Small intestine (tissue), 7 donors: ENCODE data around the gene IFI44L. TPM values are rescaled to one million over a fixed set of nuclear protein-coding genes. Genes with fewer than 3 reads are reported as not detected.

Source experiments
- DNase-seq, 2 donors: peaks; one replicate each; pipeline versions ENCODE4 v3.0.0 to v3.0.0-alpha.2; 2013
- FAIRE-seq: peaks from 2 replicates; lab custom pipeline; 2012; peaks lifted over from hg19 to GRCh38; lab: Jason Lieb, UNC
- H3K27ac ChIP-seq, 3 donors: one replicate each; pipeline ENCODE4 v1.5.1; 2013; ENCODE audit warnings: low read length in 2 of 3, mild to moderate bottlenecking in 2 of 3, control low read depth in 1 of 3, inconsistent platforms in 1 of 3, low read depth in 1 of 3, moderate library complexity in 1 of 3
- H3K27me3 ChIP-seq, 3 donors: one replicate each; pipeline ENCODE4 v1.6.1; 2013; ENCODE audit warnings: low read length in 3 of 3, inconsistent platforms in 1 of 3; ENCODE audit not compliant: control insufficient read depth in 3 of 3, insufficient read depth in 3 of 3
- H3K36me3 ChIP-seq, 3 donors: one replicate each; pipeline ENCODE4 v1.6.1; 2013; ENCODE audit warnings: low read length in 3 of 3, inconsistent platforms in 1 of 3, low read depth in 1 of 3, mild to moderate bottlenecking in 1 of 3, moderate library complexity in 1 of 3; ENCODE audit not compliant: control insufficient read depth in 3 of 3, insufficient read depth in 2 of 3
- H3K4me1 ChIP-seq, 3 donors: one replicate each; pipeline ENCODE4 v1.6.1; 2013; ENCODE audit warnings: low read length in 2 of 3, inconsistent platforms in 1 of 3, low read depth in 1 of 3, mild to moderate bottlenecking in 1 of 3, moderate library complexity in 1 of 3; ENCODE audit not compliant: control insufficient read depth in 3 of 3, insufficient read depth in 2 of 3
- H3K4me3 ChIP-seq, 3 donors: one replicate each; pipeline ENCODE4 v1.5.1; 2013; ENCODE audit warnings: low read length in 3 of 3, control low read depth in 1 of 3, inconsistent platforms in 1 of 3, low read depth in 1 of 3, mild to moderate bottlenecking in 1 of 3, moderate library complexity in 1 of 3
- H3K9me3 ChIP-seq, 2 donors: one replicate each; pipeline ENCODE4 v1.6.1; 2013; ENCODE audit warnings: low read depth in 1 of 2, low read length in 1 of 2; ENCODE audit not compliant: control insufficient read depth in 2 of 2, insufficient read depth in 1 of 2
- WGBS, 3 donors: extraction: QIAGEN DNeasy Blood & Tissue Kit; methylation state at CpG; one replicate each; pipeline ENCODE4 v1.1.7; 2013; 5-methylcytosine and 5-hydroxymethylcytosine counted together
- polyA plus RNA-seq, 4 donors: library from polyadenylated mRNA; stranded (reverse) in 3 of 4; unstranded in 1 of 4; fragments of 200-250 nt in 3 of 4; fragments of 120-200 nt in 1 of 4; gene quantifications; one replicate each; pipeline versions ENCODE4 v1.2.1 to v1.2.3, GENCODE V29; 2013
- donor health status: healthy with polysubstance abuse.
- donor health status: control.
- donor health status: control.
- donor health status: Bipolar disorder and iron deficiency.
- donor health status: healthy.

Gene IFI44L
- polyA plus RNA-seq, 4 donors: 0.45 to 8.4 (median 1.7) TPM

- peak; percentile 70 for FAIRE-seq
- no peaks in the 10 kb centered on the region for H3K4me1 ChIP-seq
- no peaks in the 10 kb centered on the region for H3K36me3 ChIP-seq
- H3K27me3 ChIP-seq: no peaks in the 10 kb centered on the region
- H3K9me3 ChIP-seq: peaks cover 0 to 8% of the 10 kb centered on the region in 2 donors
- DNase-seq: peak; percentile 75 to 92
- peak within 1 kb of the TSS; percentile 2 to 43 (median 22) for H3K4me3 ChIP-seq
- H3K27ac ChIP-seq: peak within 1 kb of the TSS in 1 of 3 donors; percentile 91
These were observed 29.4 kb downstream of the IFI44L start, which contains the start of gene IFI44 for GRCh38 chr1:78649628-78650027. Gene IFI44 (plus strand): TSS chr1:78649831. CDS start chr1:78650196, 365 bp downstream.

- FAIRE-seq: no peak
- peak overlapping the region in 1 of 3 donors; percentile 58 for H3K27ac ChIP-seq
- WGBS, 3 donors: 13 to 34% (median 18%) methylated on average over 6 of the region's 6 CpGs
These were observed 29.9 kb downstream of the IFI44L start for GRCh38 chr1:78650114-78650660.

GRCh38 chr1:78651241-78651640 is 31.0 kb downstream of the IFI44L start:
- H3K4me3 ChIP-seq: peak overlapping the region in 2 of 3 donors; percentile 8 to 39
- peak overlapping the region in 1 of 3 donors; percentile 73 for H3K27ac ChIP-seq
- DNase-seq (peak; percentile 2 to 28), FAIRE-seq (no peak)
- H3K27me3 ChIP-seq: no peaks in the 10 kb centered on the region
- H3K9me3 ChIP-seq: peaks cover 0 to 8% of the 10 kb centered on the region in 2 donors
- 47 to 63% (median 51%) methylated on average over 12 of the region's 12 CpGs for WGBS, 3 donors
- H3K4me1 ChIP-seq: no peaks in the 10 kb centered on the region
- no peaks in the 10 kb centered on the region for H3K36me3 ChIP-seq

More at GRCh38 chr1:78650114-78650660, 29.9 kb downstream of the IFI44L start:
- Histone ChIP-seq H3K9me3 (peaks cover 0 to 8% of the 10 kb centered on the region in 2 donors), H3K36me3 (no peaks in the 10 kb centered on the region), H3K4me1 (no peaks in the 10 kb centered on the region), H3K27me3 (no peaks in the 10 kb centered on the region), H3K4me3 (peak overlapping the region in 2 of 3 donors; percentile 2 to 38)
- DNase-seq: peak; percentile 1 to 24

- Histone ChIP-seq H3K27me3 (no peaks in the 10 kb centered on the region), H3K4me1 (no peaks in the 10 kb centered on the region), H3K4me3 (peak overlapping the region in 1 of 3 donors; percentile 15), H3K27ac (no peak overlapping the region), H3K9me3 (peaks cover 0 to 5% of the 10 kb centered on the region in 2 donors), H3K36me3 (no peaks in the 10 kb centered on the region)
- no peak for FAIRE-seq
- WGBS, 3 donors: 85 to 91% (median 90%) methylated on average over 17 of the region's 17 CpGs
- no peak for DNase-seq
These were observed 31.8 kb downstream of the IFI44L start for GRCh38 chr1:78652019-78652560.

- no peak overlapping the region for H3K27ac ChIP-seq
- no peaks in the 10 kb centered on the region for H3K9me3 ChIP-seq
- FAIRE-seq: no peak
- WGBS, 3 donors: 92 to 100% (median 100%) methylated on average over 1 of the region's 1 CpG
- peaks cover 0 to 10% (median 3%) of the 10 kb centered on the region in 3 donors for H3K36me3 ChIP-seq
- no peak overlapping the region for H3K4me3 ChIP-seq
- no peaks in the 10 kb centered on the region for H3K4me1 ChIP-seq
- DNase-seq: no peak
- H3K27me3 ChIP-seq: no peaks in the 10 kb centered on the region
These were observed 38.7 kb downstream of the IFI44L start for GRCh38 chr1:78658901-78659300.

GRCh38 chr1:78663923-78664322 is 43.7 kb downstream of the IFI44L start:
- DNase-seq: no peak
- H3K27ac ChIP-seq: no peak overlapping the region
- H3K36me3 ChIP-seq: peaks cover 0 to 10% (median 3%) of the 10 kb centered on the region in 3 donors
- no peaks in the 10 kb centered on the region for H3K4me1 ChIP-seq
- no peaks in the 10 kb centered on the region for H3K27me3 ChIP-seq
- H3K9me3 ChIP-seq: no peaks in the 10 kb centered on the region
- WGBS, 3 donors: 88 to 90% (median 90%) methylated on average over 2 of the region's 2 CpGs
- peak; percentile 44 for FAIRE-seq
- no peak overlapping the region for H3K4me3 ChIP-seq

- no peak for FAIRE-seq
- no peaks in the 10 kb centered on the region for H3K27me3 ChIP-seq
- DNase-seq: no peak
- no peak overlapping the region for H3K27ac ChIP-seq
- H3K9me3 ChIP-seq: no peaks in the 10 kb centered on the region
- H3K4me3 ChIP-seq: no peak overlapping the region
- H3K4me1 ChIP-seq: no peaks in the 10 kb centered on the region
- peaks cover 0 to 10% (median 1%) of the 10 kb centered on the region in 3 donors for H3K36me3 ChIP-seq
- 84 to 95% (median 91%) methylated on average over 1 of the region's 1 CpG for WGBS, 3 donors
These were observed 44.5 kb downstream of the IFI44L start for GRCh38 chr1:78664763-78665162.

GRCh38 chr1:78665809-78666208 is 45.6 kb downstream of the IFI44L start:
- H3K36me3 ChIP-seq: peaks cover 0 to 6% (median 0%) of the 10 kb centered on the region in 3 donors
- H3K9me3 ChIP-seq: no peaks in the 10 kb centered on the region
- WGBS, 3 donors: 89 to 94% (median 93%) methylated on average over 6 of the region's 6 CpGs
- H3K27me3 ChIP-seq: no peaks in the 10 kb centered on the region
- no peak for FAIRE-seq
- no peak overlapping the region for H3K4me3 ChIP-seq
- DNase-seq: no peak
- H3K27ac ChIP-seq: no peak overlapping the region
- H3K4me1 ChIP-seq: no peaks in the 10 kb centered on the region
